Motor neuron (in vitro differentiated cells): Measurements from ENCODE around the gene TM6SF1. TPM values are rescaled to one million over a fixed set of nuclear protein-coding genes. Genes with fewer than 3 reads are reported as not detected.

Experiments
- ATAC-seq, 8 experiments: fragments of 200-7000 bp; cut with Tn5 transposase; replicated peaks in 6 of 8; 2 replicates each; pipeline ENCODE4 v1.8.0; 2021; ENCODE audit warnings: mild to moderate bottlenecking in 8 of 8, moderate library complexity in 8 of 8
- H3K27ac ChIP-seq, 2 donors: fragments of 250-450 bp; sonication (Bioruptor Pico); 2 replicates each; pipeline ENCODE4 v1.9.0; 2021; ENCODE audit warnings: antibody characterized with exemption in 2 of 2, mild to moderate bottlenecking in 2 of 2, moderate library complexity in 1 of 2
- H3K4me1 ChIP-seq, 2 donors: fragments of 250-450 bp; sonication (Bioruptor Pico); replicated peaks in 1 of 2; 2 replicates each; pipeline ENCODE4 v1.6.1; 2021; ENCODE audit warnings: antibody characterized with exemption in 2 of 2, mild to moderate bottlenecking in 2 of 2, moderate library complexity in 1 of 2
- H3K4me3 ChIP-seq, 5 donors: fragments of 250-450 bp; sonication (Bioruptor Pico); 2 replicates each; pipeline ENCODE4 v1.9.0; 2021; ENCODE audit warnings: antibody characterized with exemption in 5 of 5, mild to moderate bottlenecking in 5 of 5, moderate library complexity in 4 of 5
- WGBS, 10 experiments: fragments of 450-650 bp; shearing (Covaris generic); methylation state at CpG; one replicate each; pipeline ENCODE4 v1.0.0; 2022; 5-methylcytosine and 5-hydroxymethylcytosine counted together
- in situ Hi-C, 9 experiments: fragments of 400-800 bp; cut with MboI; loops; one replicate each; pipeline ENCODE4 v1.15.0; 2021; ENCODE audit warnings: low sequenced_read_pairs in 9 of 9, low pct_unique_long_range_greater_than_20kb in 2 of 9; ENCODE audit not compliant: unreplicated experiment in 9 of 9
- total RNA-seq, 8 experiments: library from RNA; unstranded; fragments of 300-600 nt; gene quantifications; 2 replicates each; pipeline versions ENCODE4 v1.2.3 to v1.2.4, GENCODE V29; 2022

The TM6SF1 gene
- total RNA-seq, 8 experiments from 2014 or later, result 0.33 to 4.3 (median 0.78) TPM; not detected in 2

GRCh38 chr15:83178390-83178789, 70.9 kb downstream of the TM6SF1 start:
- no peak overlapping the region for H3K27ac ChIP-seq
- no peak for ATAC-seq
- in situ Hi-C loops, result no loop called here
- no peak overlapping the region for H3K4me3 ChIP-seq
- H3K4me1 ChIP-seq, result no peaks in the 10 kb centered on the region
- WGBS, 10 experiments, result 94 to 100% (median 97%) methylated on average over 1 to 2 of the region's 2 CpGs; no CpG with 5 or more reads in 6 of the 10 experiments

GRCh38 chr15:83178869-83179325, 71.5 kb downstream of the TM6SF1 start:
- Histone ChIP-seq H3K4me3 (no peak overlapping the region), H3K4me1 (no peaks in the 10 kb centered on the region), H3K27ac (no peak overlapping the region)
- in situ Hi-C loops, result no loop called here
- WGBS, 10 experiments, result 83 to 100% (median 100%) methylated on average over 1 to 3 of the region's 3 CpGs; no CpG with 5 or more reads in 2 of the 10 experiments
- no peak for ATAC-seq

GRCh38 chr15:83185561-83185960, 78.1 kb downstream of the TM6SF1 start:
- WGBS, 10 experiments, result 84 to 100% (median 97%) methylated on average over 1 to 3 of the region's 3 CpGs; no CpG with 5 or more reads in 2 of the 10 experiments
- no peak overlapping the region for H3K4me3 ChIP-seq
- no peak for ATAC-seq
- no peaks in the 10 kb centered on the region for H3K4me1 ChIP-seq
- no peak overlapping the region for H3K27ac ChIP-seq
- in situ Hi-C loops, result no loop called here

Other genes with a start within 250 kb of the TM6SF1 start
- gene HOMER2, start 154.9 kb upstream of the TM6SF1 start, total RNA-seq, result 10 to 100 TPM in 6 of 8 experiments, 1 to 10 TPM in 2; 5.7 to 34.3 (median 17.1) TPM
- gene RAMAC, start 121.4 kb upstream of the TM6SF1 start, total RNA-seq, result 10 to 100 TPM; 20.8 to 45.3 (median 39.4) TPM
- 10 to 100 TPM; 12.2 to 26.0 (median 23.0) TPM for gene C15orf40, start 96.0 kb upstream of the TM6SF1 start, total RNA-seq
- gene BTBD1, start 40.4 kb upstream of the TM6SF1 start, total RNA-seq, result 10 to 100 TPM; 42.5 to 83.0 (median 52.7) TPM
- gene HDGFL3, start 100.2 kb downstream of the TM6SF1 start, total RNA-seq, result 100 to 1,000 TPM in 5 of 8 experiments, 10 to 100 TPM in 3; 39.4 to 174 (median 107) TPM
- gene BNC1, start 177.0 kb downstream of the TM6SF1 start, total RNA-seq, result 1 to 10 TPM in 2 of 8 experiments, under 1 TPM in 6; 0.05 to 7.1 (median 0.15) TPM